Stimulated activated CD4-positive, alpha-beta T cell treated with anti-CD3 and anti-CD28 coated beads, Interleukin-1b, Interleukin-23, amount 100 ng/mL, for 4 hours (primary cell): Measurements from ENCODE around the gene OR2T12.
"Not testable (repeated sequence)": the region's sequence is repeated elsewhere in the genome, so short reads cannot be mapped to it uniquely, and the experiment has no call there.

Experiments used
- DNase-seq, 2 donors: peaks; one replicate each; pipeline ENCODE4 v3.0.0-alpha.2; 2020; ENCODE audit warnings: low read depth in 2 of 2

Gene OR2T12, protein sequence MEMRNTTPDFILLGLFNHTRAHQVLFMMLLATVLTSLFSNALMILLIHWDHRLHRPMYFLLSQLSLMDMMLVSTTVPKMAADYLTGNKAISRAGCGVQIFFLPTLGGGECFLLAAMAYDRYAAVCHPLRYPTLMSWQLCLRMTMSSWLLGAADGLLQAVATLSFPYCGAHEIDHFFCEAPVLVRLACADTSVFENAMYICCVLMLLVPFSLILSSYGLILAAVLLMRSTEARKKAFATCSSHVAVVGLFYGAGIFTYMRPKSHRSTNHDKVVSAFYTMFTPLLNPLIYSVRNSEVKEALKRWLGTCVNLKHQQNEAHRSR

DNA sequence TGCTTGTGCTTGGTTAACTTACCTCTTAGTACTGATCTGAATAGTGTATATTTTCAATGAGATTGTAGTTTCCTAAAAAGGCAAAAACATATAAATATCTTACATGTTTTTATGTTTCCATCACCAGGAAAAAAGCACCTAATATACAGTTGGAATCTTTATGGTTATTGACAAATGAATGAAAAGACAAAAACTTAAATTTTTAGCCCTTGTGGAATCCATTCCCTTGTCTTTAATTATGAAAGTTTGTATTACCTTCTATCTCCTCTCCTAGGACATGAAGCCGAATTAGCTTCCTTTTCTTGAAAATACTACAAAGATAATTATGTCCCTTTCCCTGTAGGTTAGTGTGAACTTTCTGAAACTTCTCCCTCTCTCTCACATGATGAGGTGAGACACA is at the start of gene OR2T12:
TSS of gene OR2T12 (minus strand) at position 101 of the 400 bp plus-strand sequence. CDS start 7,846 bp downstream, outside the sequence.
- DNase-seq, result no peak

DNA sequence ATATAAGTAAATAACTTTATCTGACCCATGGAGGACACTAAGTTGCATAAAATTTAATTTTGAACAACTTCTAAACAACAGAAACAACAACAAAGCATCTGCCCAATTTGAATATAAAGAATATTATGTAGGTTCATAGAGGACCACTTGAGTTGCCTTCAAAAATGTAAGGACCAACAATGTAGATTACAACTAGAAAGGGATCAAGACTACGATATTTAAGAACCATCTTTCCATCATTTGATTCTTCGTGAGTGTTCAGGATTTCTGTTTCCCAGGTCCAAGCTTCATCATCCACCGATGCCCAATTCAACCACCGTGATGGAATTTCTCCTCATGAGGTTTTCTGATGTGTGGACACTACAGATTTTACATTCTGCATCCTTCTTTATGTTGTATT is 45.3 kb upstream of the OR2T12 start, which contains the start of gene OR14C36:
TSS of gene OR14C36 (plus strand) at position 301 of the 400 bp plus-strand sequence. CDS start at position 301, 0 bp downstream.
- no peak for DNase-seq

DNA sequence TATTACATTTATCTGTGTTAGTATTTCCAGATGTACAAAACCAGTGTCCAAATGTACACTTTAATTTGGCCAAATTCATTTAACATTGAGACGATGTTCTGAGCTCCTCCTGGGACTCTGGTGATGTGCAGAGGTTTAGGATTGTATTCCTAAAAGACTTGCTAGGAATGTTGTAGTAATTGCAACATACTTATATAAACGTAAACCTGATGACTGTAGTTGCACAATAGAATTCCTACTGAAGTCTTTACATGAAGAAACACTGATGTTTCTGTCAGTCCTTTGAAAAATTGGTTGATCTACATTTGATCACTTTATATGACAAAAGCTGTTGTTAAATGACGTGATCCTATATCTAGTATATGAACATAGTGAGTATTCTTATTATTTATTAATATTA is 40.2 kb upstream of the OR2T12 start:
- no peak for DNase-seq

DNA sequence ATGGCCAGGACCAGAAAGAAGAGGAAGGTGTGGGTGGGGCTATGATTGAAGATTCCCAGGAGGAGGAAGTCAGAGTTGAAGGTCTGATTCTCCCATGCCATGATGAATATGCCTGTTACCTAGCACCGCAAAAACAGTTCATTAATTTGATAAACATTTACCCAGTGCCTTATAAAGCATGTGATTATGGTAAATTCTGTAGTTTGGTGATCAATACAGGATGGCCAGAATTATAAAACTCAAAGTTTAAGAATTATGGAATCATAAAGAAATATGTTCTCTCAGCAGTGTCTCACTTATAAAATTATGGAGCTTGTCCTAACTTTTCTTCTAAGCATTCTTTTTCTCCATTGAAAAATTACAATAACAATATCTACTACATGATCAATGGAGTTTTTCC is 21.2 kb upstream of the OR2T12 start, which contains the start of gene OR2M7:
TSS of gene OR2M7 (minus strand) at position 101 of the 400 bp plus-strand sequence. CDS start at position 101, 0 bp downstream.
- no peak for DNase-seq

DNA sequence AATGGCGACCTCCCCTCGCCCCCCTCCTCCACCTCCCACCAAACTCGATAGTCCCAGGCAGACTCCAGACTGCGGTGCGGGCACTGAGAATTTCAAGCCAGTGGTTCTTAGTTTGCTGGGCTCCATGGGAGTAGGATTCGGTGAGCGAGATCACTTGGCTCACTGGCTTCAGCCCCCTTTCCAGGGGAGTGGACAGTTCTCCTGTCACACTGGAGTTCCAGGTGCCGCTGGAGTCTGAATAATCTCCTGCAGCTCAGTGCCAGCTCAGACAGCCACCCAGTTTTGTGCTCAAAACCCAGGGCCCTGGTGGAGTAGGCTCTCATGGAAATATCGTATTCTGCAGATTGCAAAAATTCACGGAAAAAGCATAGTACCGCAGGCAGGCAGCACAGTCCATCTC is 13.6 kb upstream of the OR2T12 start:
- no peak for DNase-seq

DNA sequence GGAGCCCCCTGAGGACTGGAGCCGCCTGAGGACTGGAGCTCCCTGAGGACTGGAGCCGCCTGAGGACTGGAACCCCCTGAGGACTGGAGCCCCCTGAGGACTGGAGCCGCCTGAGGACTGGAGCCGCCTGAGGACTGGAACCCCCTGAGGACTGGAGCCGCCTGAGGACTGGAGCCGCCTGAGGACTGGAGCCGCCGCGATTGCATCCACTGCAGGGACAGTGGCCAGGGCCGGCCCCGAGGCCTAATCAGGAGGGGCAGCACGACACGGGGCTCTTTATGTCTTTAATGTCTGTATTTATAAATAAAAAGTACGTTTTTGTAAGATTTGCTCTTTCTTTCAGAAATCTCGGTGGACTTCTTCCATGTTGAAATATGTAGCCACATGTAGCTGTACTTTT is 3.5 kb upstream of the OR2T12 start:
- DNase-seq, result not testable (repeated sequence)

DNA sequence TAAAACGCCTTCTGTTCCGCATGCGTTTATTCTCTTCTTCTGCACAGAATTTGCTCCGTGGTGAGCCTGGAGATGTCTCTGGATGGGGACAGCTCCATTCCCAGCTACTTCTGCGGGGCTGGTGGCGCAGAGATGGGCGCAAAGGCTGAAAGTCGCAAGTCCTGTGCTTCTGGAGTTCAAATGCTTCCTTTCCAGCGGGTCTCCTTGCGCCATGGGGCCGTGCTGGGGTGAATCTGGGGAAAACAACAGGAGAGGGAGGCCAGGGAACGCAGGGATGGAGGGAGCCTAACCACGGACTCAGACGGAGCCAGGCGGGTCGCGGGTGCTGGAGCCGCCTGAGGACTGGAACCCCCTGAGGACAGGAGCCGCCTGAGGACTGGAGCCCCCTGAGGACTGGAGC is 2.9 kb upstream of the OR2T12 start:
- DNase-seq, result no peak

DNA sequence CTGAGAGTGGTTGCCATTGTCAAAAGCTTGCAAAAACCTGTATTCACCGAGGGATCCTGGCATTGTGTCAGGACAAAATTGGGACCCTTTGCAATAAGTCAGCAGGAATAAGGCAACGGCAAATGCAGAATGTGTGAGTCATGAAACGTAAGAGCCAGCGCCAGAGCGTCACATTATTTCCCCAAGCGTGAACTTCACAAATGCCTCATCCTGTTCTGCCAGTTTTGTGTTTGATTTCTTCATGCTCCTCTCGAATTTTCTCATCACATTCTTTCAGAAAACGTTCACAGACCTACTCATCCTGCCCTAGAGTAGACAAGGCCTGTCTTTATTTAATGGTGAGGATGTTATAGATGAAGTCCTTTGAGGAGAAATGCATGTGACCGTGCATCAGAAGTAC is 2.4 kb upstream of the OR2T12 start:
- DNase-seq, result not testable (repeated sequence)

DNA sequence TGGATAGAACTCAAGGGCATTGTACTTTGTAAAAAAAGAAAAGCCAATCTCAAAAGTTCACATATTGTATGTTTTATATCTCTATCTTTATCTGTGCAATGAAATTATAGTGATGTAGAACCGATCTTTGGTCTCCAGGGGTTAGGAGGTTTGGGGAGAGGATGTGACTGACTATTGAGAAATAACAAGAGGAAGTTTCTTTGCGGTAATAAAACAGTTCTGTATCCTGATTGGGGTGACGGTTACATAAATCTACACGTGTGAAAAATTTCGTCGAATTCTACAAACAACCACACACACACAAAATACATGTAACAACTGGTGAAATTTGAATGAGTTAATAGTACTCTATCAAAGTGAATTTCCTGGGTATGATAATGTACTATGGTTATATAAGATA is 14.8 kb downstream of the OR2T12 start:
- no peak for DNase-seq

DNA sequence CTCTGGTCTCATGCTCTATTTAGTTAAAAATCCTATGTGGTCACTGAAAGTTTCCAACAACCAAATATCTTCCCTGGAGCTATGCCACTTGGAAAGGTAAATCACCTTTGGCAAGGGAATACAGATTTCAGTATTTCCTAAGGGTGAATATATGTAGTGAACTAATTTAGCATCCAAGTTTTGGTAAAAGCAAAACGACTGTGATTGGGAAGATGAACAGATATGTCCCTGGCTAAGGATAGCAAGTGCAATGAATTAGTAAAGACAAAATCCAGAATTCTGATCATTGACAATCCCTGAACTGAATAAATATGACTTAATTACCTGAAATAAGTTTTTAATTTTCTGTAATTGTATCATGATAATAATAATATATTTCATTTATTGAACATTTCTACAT is 25.3 kb downstream of the OR2T12 start, which contains the start of gene OR2T33:
TSS of gene OR2T33 (minus strand) at position 101 of the 400 bp plus-strand sequence. CDS start 4,162 bp downstream, outside the sequence.
- DNase-seq, result no peak

DNA sequence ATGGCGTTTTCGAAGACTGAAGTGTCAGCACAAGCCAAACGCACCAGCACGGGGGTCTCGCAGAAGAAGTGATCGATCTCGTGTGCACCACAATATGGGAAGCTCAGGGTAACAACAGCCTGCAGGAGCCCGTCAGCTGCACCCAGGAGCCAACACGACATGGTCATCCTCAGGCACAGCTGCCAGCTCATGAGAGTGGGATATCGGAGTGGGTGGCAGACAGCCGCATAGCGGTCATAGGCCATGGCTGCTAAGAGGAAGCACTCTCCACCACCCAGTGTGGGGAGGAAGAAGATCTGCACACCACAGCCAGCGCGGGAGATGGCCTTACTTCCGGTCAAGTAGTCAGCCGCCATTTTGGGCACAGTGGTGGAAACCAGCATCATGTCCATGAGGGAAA is 30.0 kb downstream of the OR2T12 start:
- not testable (repeated sequence) for DNase-seq

DNA sequence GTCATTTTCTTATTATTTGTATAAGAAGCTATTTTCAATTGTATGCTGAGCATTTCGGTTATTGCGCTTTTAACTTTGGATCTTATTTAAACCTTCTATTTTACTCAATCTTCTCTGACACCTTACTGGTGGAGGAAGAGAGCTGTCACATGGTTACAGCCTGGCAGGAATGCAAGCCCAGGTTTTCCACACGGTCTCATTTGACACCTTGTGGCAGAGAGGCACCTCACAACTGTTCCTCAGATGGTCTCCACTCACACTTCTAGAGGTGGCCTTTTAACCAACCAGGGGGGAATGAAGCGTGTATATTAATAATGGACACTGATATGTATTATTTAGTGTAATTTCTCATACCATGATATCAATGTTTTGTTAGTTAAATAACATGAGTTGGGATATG is 35.0 kb downstream of the OR2T12 start:
- DNase-seq, result no peak

DNA sequence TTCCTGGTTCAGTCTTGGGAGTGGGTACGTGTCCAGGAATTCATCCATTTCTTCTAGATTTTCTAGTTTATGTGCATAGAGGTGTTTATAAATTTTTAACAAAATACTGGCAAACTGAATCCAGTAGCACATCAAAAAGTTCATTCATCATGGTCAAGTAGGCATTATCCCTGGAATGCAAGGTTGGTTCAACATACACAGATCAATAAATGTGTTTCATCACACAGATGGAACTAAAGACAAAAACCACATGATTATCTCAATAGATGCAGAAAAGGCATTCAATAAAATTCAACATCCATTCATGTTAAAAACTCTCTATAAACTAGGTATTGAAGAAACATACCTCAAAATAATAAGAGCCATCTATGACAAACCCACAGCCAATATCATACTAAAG is 43.9 kb downstream of the OR2T12 start:
- not testable (repeated sequence) for DNase-seq

DNA sequence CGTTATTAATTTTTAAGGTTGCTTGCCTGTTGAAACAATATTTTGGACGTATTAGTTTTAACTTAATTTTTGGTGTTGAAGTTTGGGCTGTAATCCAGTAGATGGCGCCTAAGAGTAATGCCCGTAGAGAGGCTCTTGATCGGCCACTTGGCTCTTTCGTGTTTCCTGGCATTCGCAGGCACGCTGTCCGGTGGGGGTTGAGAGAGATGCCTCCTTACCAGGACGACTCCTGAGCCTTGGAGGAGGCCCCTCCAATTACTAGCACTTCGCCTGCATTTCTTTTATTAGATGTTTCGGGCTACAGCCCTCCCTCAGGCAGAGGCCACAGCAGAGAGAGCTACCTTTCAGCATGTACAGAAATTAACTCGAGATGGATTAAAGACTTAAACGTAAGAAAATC is 60.0 kb downstream of the OR2T12 start:
- DNase-seq, result no peak
